A172 (cell line): Measurements from ENCODE around the gene LPXN. TPM values are rescaled to one million over a fixed set of nuclear protein-coding genes. Genes with fewer than 3 reads are reported as not detected.
"Not testable (repeated sequence)": the region's sequence is repeated elsewhere in the genome, so short reads cannot be mapped to it uniquely, and the experiment has no call there.

Source experiments
- DNase-seq: peaks from one replicate; pipeline ENCODE4 v3.0.0-alpha.2; 2015; ENCODE audit warnings: low spot score
- total RNA-seq: library from RNA; depleted of rRNA; stranded (reverse); fragments of >200 nt; shearing (Covaris generic); gene quantifications from 2 replicates; pipeline ENCODE4 v1.2.3, GENCODE V29; 2014

The LPXN gene
- total RNA-seq, 1 experiment from 2014 or later = 1.8 TPM

DNA sequence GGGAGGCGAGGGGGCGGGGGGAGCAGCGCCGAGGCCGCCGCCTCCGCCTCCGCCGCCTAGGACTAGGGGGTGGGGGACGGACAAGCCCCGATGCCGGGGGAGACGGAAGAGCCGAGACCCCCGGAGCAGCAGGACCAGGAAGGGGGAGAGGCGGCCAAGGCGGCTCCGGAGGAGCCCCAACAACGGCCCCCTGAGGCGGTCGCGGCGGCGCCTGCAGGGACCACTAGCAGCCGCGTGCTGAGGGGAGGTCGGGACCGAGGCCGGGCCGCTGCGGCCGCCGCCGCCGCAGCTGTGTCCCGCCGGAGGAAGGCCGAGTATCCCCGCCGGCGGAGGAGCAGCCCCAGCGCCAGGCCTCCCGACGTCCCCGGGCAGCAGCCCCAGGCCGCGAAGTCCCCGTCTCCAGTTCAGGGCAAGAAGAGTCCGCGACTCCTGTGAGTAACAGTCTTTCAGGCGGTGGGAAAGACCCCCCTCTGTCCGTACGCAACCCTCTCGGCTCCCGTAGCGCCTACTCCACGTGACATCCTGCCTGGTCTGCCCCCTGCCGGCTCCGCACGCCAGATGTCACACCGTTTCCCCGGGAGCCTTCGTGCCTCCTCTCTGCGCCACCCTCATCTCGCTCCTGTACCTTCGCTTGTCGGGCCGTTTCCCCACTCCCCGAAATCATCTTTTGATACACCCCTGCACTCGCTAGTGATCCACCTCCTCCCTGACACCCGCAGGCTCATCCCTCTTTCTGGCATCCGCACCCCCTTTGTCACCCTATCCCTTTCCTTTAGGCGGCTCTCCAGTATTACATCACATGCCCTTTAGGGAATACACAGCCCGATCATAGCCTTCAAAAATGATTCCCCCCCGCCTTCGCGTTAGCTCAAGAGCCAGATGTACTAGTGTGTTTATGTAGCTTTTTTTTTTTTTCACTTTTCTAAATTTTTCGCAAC lies 3.8 kb upstream of the LPXN start:
- peak; percentile 77 for DNase-seq

GRCh38 chr11:58578635-58579191 lies 3.1 kb upstream of the LPXN start, which contains the start of gene ZFP91:
Gene ZFP91 (plus strand): TSS chr11:58579063. CDS start chr11:58579282, 219 bp downstream.
- DNase-seq = peak; percentile 93

- DNase-seq = peak; percentile 97
These were observed 2.5 kb upstream of the LPXN start for GRCh38 chr11:58578136-58578634.

- peak; percentile 84 for DNase-seq
These were observed 2.0 kb upstream of the LPXN start for GRCh38 chr11:58577555-58578135.

- DNase-seq = peak; percentile 30
These were observed 1.3 kb upstream of the LPXN start for GRCh38 chr11:58576887-58577471.

GRCh38 chr11:58574881-58575280 lies 775 bp downstream of the LPXN start:
- DNase-seq = no peak

DNA sequence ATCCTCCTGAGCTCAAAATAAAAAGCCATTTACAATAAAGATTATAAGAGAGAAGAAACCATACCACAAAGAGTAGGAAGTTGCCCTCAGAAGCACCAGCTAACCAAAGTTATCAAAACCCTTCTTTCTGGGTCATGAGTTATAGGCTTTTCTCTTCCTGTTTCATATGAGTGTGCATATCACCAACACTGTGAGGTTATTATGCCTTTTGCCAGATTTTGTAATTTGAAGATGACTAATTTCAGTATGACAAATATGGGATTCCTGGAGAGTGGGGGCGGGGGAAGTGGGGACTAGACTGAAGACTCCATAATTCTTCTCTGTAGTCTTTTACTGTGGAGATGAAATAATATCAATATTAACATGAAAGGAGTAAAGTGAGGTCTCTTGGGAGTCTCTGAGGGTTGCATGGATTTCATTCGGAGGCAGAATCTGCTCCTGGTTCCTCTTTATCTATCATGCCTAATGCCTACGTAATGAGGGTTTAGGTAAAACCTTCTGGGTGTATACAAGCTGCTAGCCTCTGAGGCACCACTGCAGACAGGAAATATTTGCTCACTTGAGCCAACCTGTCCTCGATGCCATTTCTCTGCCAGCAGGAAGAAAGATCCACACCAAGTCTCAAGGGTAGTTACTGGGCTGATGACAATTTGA lies 2.1 kb downstream of the LPXN start:
- peak; percentile 74 for DNase-seq

- not testable (repeated sequence) for DNase-seq
These were observed 2.8 kb downstream of the LPXN start for GRCh38 chr11:58572906-58573305.

DNA sequence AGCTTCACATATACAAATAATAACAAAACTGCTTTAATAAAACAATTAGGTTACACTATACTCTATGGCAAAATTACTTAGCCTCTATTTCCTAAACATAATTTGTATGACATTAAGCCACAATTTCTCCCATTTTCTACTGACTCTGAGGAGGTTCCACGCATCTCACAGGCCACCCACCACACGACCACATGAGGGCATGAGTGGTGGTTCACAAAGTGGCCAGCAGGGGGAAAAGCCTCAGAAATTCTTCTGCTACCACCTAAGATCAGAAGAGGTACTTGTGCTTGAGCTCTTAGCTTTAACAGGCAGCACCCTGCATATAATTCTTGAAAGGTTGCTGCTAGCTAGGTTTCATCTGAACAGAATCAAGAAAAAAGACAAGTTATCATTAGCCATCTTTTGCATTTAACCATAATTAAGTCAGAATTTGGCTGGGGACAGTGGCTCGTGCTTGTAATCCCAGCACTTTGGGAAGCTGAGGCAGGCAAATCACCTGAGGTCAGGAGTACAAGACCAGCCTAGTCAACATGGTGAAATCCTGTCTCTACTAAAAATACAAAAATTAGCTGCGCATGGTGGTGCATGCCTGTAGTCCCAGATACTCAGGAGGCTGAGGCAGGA lies 7.7 kb downstream of the LPXN start:
- DNase-seq = peak; percentile 55

DNA sequence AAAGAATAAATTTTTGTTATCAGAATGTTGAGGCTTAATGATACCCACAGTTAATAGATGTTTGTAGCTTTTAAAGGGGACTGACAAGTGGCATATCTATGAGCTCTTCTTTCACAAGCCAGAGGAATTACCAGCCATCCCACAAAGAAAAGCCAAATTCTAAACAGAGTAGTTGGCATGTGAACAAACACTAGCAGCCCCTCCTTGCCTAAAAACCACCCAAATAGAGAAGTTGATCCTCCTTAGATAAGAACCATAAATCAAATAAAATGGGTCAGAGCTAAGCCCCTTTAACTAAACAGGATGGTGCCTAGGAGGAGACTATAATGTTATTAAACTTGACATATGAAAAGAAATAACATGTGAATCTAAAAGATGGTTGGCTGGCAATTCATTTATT lies 11.4 kb downstream of the LPXN start:
- DNase-seq = no peak

DNA sequence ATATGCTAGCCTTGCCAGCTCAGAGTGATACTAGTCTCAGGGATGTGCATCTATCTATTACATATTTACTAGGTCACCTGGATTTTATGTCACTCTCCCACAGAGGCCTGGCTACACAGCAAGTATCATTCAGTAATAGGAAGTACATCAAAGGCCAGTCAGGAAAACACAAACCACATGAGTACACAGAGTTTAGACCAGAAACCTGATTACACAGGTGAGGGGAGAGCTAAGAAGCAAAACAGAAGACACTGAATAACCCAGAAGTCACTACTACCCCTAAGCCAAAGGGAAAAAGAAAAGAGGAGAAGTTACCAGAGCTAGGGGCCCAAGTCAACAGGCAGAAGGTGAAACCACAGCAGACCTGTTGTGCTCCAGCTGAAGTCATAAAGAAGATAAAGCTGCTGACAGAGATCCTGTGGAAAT lies 13.3 kb downstream of the LPXN start:
- no peak for DNase-seq

- no peak for DNase-seq
These were observed 14.1 kb downstream of the LPXN start for GRCh38 chr11:58561394-58562098.

GRCh38 chr11:58560842-58561241 lies 14.8 kb downstream of the LPXN start:
- no peak for DNase-seq

- DNase-seq = no peak
These were observed 26.0 kb downstream of the LPXN start for GRCh38 chr11:58549644-58550043.

GRCh38 chr11:58546841-58547240 lies 28.8 kb downstream of the LPXN start:
- DNase-seq = no peak

DNA sequence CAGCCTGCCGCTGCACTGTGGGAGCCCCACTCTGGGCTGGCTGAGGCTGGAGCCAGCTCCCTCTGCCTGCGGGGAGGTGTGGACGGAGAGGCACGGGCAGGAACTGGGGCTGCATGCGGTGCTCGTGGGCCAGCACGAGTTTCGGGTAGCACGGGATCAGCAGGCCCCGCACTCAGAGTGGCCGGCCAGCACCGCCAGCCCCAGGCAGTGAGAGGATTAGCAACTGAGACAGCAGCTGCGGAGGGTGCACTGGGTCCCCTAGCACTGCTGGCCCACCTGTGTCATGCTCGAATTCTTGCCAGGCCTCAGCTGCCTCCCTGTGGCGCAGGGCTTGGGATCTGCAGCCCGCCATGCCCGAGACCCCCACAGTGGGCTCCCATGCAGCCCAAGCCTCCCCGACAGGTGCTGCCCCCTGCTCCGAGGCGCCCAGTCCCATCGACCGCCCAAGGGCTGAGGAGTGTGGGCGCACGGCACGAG lies 43.8 kb downstream of the LPXN start:
- no peak for DNase-seq

DNA sequence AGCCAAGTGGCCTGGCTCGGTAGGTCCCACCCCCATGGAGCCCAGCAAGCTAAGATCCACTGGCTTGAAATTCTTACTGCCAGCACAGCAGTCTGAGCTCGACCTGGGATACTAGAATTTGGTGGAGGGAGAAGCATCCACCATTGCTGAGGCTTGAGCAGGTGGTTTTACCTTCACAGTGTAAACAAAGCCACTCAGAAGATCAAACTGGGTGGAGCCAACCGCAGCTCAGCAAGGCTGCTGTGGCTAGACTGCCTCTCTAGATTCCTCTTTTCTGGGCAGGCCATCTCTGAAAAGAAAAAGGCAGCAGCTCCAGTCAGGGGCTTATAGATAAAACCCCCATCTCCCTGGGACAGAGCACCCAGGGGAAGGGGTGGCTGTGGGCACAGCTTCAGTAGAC lies 45.4 kb downstream of the LPXN start:
- DNase-seq = no peak

DNA sequence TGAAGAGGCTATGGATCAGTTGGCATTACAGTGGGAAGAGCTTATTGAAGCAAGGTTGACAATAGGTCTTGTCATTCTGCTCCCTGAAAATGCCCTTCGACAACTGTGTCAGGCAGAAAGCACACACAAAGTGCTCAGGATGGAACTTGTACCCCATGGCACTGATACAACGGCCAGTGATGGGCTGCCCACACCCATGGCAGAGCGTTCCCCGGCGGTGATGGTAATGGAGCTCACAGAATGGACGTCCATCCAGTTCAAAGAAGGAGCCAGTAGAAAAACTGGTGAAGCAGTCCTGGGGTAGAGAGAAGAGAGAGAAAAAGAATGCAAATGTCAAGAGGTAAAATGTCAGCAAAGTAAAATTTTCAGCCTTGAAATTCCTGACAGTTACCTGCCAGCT lies 48.2 kb downstream of the LPXN start:
- DNase-seq = no peak

GRCh38 chr11:58526721-58527120 lies 48.9 kb downstream of the LPXN start:
- no peak for DNase-seq

GRCh38 chr11:58525037-58525614 lies 50.5 kb downstream of the LPXN start:
- no peak for DNase-seq
